C1 segment of cervical spinal cord (tissue), 14 donors: ENCODE measurements around the gene NR1I2.
A peak's percentile ranks its signal among the peaks of the same experiment; 100 is the strongest.

Experiments
- DNase-seq, 14 donors: peaks; one replicate each; lab custom pipeline; 2025; lab: John Stamatoyannopoulos, UW

The NR1I2 gene

DNA sequence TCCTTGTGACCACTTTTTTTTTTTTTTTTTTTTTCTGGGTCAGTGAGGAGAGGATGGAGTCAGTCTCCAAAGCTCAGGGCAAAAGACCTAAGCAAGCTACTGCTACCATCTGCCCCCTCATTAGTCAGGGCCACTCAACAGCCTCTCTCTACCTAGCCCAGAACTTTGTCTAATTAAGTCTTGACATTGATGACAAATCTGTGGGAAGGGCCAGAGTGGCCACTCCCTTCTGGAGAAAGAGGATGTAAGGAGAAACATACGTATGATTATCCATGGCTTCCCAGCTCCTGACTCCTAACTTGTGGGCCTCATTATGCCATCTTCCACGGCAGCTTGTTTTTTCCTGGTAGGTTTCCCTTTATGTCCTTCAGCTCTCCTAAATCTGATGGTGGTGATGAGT is 37.9 kb downstream of the NR1I2 start:
- DNase-seq: no peak

DNA sequence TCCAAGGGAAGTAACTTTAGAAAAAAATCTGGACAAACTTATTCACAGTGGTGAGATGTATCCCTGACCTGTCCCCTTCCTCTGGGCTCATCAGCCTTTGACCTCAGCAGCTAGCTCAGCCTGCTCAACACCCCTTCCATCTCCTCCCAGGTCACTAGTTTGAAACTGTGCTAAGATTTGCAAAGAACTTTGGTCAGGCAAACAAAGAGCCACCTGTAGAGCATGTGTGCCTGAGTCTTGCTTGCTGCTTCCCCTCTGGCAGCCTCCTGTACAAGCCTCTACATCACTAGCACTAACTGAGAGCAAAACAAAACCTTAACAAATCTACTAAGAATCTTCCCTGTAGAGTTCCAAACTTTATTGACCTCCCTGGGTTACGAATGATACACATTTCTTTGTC is 43.9 kb downstream of the NR1I2 start:
- no peak for DNase-seq

DNA sequence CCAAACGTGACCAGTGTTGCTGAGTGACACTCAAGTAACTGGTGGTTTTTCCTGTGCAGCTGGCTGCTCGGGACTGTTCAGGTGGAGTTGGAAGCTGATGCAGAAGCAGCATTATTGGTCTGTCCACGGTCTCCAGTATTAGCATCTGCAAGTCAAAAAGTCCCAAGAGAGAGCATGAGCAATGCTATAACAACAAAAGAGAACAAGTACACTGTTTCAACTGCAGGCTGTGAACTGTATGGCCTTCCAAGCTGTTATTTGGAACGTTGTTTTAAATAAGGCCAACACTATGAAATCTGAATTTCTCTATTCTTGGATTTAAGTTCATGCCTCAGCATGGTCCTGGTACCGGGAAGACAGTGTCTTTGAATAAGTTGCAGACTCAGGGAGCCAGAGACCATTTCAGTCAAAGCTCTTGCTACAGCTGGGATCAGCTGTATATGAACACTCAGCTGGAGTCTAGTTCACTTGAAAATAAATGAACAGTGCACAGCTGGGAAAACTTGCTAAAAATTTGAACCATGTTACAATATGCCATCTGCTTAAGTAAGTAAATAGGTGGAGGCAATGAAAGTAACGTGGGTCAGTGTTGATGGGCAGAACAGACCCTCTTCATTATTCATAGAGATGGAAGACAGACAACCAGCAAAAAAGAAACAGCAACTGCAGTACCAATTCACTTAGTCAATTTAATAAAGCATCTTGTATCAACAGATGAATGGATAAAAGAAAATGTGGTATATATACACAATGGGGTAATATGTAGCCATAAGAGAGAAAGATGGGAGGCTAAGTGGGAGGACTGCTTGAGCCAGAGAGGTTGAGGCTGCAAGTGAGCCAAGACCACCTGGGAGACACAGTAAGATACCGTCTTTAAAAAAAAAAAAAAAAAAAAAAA is 45.1 kb downstream of the NR1I2 start:
- DNase-seq: no peak

DNA sequence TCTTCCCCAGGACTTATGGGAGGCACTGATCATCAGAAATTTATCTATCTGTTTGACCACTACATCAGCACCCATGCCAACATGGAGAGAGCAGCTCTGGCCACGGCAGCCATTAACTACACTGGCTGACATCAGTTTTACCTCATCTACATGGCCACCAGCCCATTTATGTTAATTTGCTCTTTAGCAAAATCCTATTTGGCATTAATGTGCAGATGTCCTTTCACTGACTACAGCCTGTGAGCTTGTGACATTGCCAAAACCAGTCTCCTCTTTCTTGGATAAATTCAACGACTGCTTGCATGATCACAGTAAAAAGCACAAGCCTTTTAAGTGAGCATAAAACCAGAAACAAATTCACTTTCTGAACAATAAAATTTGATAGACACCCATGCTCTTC is 47.5 kb downstream of the NR1I2 start:
- DNase-seq: peak in 1 of 14 donors; percentile 27

DNA sequence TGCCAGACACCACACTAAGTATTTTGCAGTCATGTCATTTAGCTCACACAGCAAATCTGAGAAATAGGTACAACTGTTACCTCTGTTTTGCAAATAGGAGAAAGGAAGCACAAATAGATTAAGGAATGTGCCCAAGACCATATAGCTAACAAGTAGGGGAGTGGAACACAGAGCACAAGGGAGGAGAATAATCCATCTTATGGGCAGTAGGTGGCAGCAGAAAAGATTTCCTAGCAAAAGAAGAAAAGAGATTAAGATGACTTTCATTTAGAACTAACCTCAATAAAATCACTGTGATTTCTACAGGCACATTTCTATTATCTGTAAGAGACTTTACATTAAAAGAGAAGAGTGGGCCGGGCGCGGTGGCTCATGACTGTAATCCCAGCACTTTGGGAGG is 49.1 kb downstream of the NR1I2 start:
- no peak for DNase-seq

DNA sequence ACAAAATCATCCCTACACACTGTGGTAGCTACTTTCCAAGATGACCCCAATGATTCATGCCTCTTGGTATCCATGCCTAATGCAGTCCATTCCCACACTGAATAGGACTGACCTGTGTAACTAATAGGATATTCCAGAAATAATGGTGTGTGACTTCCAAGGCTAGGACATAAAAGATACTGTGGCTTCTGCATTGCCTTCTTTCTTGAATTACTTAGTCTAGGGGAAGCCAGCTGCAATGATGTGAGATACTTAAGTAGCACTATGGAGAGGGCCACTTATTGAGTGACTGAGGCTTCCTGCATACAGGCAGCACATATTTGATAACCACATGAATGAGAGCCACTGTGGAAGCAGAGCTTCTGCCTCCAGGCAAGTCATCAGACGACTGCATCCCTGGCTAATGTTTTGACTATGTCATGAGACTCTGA is 50.1 kb downstream of the NR1I2 start:
- no peak for DNase-seq

DNA sequence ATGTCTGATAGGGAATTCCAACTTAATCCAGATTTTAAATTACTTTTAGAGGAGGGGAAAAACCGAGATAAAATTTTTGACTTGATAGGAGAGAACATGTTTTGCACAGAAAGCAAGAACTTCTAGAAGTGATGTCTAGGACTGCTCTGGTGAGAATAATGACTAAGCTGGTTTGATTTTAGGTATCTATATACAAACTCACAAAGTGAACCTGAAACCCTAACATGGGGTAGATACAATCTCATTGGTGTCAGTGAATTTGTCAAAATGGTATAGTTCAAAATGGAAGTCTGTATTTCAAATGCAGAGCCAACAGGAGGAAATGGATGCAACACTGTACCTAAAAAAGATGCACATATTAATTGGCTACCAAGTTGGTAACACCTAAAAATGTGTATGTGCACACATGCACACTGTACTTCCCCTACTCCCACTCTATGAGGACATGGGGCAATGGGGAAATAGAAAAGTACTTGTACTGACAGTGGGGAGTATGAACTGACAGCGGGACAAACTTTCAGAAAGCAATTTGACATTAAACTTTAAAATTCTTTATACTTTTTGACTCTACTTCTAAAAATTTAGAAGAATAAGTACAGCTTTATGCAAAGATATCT is 53.0 kb downstream of the NR1I2 start:
- no peak for DNase-seq

DNA sequence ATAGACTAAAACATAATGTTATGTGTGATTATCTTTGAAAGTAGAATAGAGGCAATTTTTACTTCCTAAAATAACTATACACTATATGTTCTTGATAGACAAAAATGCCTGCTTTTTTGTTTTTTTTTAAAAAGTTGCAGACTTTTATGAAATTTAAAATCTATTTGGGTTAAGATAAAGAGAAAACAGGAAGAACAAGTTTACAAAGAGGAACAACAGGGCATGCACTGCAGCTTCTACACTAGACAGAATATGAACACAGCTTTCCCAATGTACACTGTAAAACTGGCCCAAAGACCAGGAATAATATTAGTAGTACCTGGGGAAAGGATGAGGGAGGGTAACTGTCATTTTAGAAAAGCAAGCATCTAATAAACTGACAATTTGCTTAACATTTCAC is 53.7 kb downstream of the NR1I2 start:
- DNase-seq: no peak

DNA sequence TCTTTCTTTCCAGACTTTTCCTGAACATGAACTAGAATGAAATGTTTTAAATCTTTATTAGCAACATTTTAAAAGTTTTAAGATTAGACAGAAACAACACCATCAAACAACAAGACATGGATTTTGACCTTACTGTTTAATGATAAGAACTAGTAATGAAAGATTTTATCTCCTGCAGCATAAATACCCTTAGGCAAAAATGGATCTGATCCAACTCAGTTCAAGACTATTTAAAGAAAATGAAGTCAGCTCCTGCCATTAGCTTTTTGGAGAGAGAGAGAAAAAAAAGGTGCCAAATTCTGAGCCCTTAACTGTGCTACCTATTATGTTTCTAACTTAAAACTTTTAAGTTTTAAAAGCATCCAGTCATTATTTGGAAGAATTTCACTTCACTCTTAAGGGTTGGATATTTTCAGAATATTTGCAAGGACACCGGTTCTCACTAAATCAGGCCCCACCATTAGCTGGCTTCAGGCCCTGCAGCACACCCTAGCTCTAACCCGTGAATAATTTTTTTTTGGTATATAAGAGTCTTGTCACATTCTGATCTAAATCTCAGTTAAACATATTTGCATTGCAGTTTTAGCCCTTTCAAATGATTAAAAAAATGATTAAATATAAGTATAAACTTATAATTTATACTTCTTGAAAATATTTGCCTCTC is 60.0 kb downstream of the NR1I2 start:
- no peak for DNase-seq

DNA sequence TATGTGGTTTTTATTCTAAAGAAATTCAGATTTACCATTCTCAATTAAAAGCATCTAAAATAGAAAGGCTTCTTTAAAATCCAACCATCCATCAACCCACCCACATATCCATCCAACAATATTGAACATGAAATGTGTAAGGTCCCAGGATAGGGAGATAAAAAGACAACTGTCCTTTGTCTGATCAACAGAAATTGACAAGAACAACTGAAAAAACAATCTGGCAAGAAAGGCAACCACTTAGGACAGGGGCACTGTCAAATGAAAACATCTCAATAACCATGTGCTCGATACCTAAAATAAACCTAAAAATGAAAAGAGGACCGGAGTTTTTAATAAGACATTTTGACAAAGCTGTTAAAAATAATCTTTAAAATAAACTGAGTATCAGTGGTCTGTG is 67.2 kb downstream of the NR1I2 start:
- DNase-seq: no peak

DNA sequence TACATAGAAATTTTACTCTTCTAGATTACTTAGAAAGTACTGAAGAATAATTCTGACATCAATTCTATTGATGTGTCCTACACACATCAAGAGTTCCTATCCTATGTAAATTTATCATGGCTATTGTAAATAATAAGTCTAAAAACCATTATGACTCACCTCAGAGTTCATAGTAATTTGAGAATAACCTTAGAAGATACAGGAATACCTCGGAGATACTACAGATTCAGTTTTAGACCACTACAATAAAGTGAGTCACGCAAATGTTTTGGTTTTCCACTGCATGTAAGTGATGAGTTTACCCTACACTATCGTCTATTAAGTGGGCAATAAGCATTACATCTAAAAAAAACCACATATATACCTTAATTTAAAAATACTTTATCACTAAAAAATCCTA is 74.8 kb downstream of the NR1I2 start:
- DNase-seq: no peak

DNA sequence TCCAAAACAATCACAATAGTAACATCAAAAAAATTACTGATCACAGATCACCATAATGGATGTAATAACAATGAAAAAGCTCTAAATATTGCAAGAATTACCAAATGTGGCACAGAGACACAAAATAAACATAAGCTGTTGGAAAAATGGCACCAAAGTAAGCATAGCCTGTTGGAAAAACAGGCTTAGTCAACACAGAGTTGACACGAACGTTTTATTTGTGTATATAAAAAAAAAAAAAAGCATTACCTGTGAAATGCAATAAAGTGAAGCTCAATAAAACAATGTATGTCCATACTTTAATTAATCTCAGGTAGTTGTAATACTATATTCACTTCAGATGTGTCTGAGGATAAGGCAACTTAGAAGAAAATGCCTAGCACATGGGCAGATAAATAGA is 77.1 kb downstream of the NR1I2 start:
- DNase-seq: no peak

DNA sequence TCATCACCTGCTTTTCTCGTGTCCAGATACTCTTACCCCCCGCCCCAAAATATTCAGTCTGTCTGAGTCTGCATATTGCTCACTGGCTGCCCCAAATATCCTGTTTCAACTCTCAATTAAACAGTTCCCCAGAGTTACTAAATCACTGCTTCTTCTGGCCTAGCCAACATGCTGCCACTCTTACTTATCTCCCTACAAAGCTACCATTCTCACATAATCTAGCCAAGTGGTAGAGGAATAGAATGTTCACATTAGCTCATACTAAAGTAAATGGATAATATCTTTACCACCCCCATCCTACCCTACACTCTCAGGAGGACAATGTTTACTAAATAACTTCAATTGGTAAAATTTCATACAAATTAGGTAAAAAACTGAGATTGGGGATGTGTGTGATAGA is 77.8 kb downstream of the NR1I2 start:
- DNase-seq: no peak

DNA sequence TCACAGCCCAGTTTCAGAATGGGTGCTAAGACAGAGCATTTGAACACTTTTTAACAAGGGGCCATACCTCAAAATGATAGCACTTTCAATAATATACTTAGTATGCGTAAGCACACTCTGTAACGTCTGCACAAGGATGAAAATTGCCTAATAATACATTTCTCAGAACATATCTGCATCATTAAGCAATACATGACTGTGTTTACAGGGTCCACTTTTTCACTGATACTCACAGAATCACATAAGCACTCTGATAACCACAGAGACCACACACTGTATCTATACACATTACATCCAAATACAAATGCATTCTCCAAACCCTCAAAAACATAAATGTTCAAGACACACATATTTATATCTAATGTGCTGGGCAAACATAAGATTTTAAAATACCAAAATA is 79.8 kb downstream of the NR1I2 start:
- DNase-seq: no peak

DNA sequence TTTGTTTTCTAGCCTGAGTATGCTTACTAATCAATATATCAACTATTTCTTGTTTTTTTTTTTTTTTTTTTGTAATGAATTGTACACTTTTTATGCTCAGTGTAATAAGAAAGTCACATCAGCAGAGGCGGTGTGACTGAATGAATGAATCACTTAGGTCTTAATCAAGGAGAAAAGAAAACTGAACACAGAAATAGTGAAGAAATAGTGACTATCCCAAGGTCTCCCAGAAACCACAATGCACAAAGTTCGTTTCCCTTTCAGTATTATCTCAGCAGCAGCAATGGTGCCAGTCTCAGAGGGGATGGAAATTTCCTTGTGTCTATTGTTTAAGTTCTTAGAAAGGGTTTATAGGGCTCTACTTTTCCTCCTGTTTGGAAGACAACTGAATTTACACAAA is 80.7 kb downstream of the NR1I2 start:
- no peak for DNase-seq

DNA sequence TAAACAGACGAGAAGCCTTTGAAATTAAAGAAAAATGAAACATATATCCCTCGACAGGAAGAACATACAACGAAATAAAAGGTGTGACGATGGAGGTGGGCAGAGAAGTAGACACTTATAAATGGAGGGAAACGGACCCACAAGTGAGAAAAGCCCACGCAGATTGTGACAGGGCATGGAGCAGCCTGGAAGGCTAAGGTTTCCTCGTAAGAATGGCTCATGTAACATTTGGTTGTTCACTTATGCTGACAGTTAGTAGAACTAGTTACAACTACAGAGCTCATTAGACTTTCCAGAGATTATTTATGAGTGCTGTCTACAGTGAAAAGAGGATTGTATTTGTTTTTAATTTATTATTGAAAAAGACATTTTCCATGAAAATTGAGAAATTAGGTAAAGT is 82.6 kb downstream of the NR1I2 start:
- DNase-seq: no peak
